K562 (cell line): ENCODE results near the gene SHB. TPM values are rescaled to one million over a fixed set of nuclear protein-coding genes. Genes with fewer than 3 reads are reported as not detected.

Experiments used
- BMI1 ChIP-seq: fragments of 150-350 bp; IDR thresholded peaks from 2 replicates; pipeline ENCODE4 v1.6.1; 2014; ENCODE audit warnings: low read length
- CAMTA2 ChIP-seq: fragments of 250-450 bp; sonication (Bioruptor Pico); conservative IDR thresholded peaks from 2 replicates; pipeline ENCODE4 v1.5.1; 2022
- CCNT2 ChIP-seq: IDR thresholded peaks from 2 replicates; pipeline ENCODE4 v1.6.1; 2011; ENCODE audit warnings: borderline replicate concordance, low read depth, mild to moderate bottlenecking, moderate library complexity, mixed read lengths, low read length; ENCODE audit not compliant: insufficient read length; ENCODE audit errors: extremely low read depth
- KLF1 ChIP-seq: fragments of 450-650 bp; IDR thresholded peaks from 2 replicates; pipeline ENCODE4 v1.6.1; 2016; ENCODE audit warnings: missing genetic modification characterization, missing compliant biosample characterization
- MAZ ChIP-seq, 2 experiments: fragments of 450-650 bp in 1 of 2; sonication (generic) in 1 of 2; formaldehyde crosslinking; IDR thresholded peaks in 1 of 2; conservative IDR thresholded peaks in 1 of 2; 2 replicates each; pipeline versions ENCODE4 v1.4.0 to v1.5.0; 2020; ENCODE audit warnings: mild to moderate bottlenecking in 1 of 2, missing genetic modification reagents in 1 of 2
- NCOA4 ChIP-seq: fragments of 450-650 bp; IDR thresholded peaks from 2 replicates; pipeline ENCODE4 v1.6.1; 2018; ENCODE audit warnings: mild to moderate bottlenecking; ENCODE audit not compliant: partially characterized antibody
- PHF8 ChIP-seq: fragments of 200-600 bp; sonication (generic); IDR thresholded peaks from 2 replicates; pipeline ENCODE4 v1.6.1; 2012; ENCODE audit warnings: mixed run types, mild to moderate bottlenecking, inconsistent platforms, low read length, moderate library complexity, borderline replicate concordance
- POLR2G ChIP-seq: fragments of 200-400 bp; formaldehyde crosslinking; IDR thresholded peaks from 2 replicates; pipeline ENCODE4 v1.6.1; 2017; ENCODE audit warnings: low read depth, mild to moderate bottlenecking, antibody characterized with exemption, low read length, moderate library complexity
- PURB ChIP-seq: sonication (generic); formaldehyde crosslinking; IDR thresholded peaks from 2 replicates; pipeline ENCODE4 v1.9.0; 2021; ENCODE audit warnings: low read depth, mild to moderate bottlenecking, missing genetic modification reagents
- SMAD4 ChIP-seq: fragments of 250-450 bp; sonication (Bioruptor Pico); conservative IDR thresholded peaks from 2 replicates; pipeline ENCODE4 v1.8.0; 2021; ENCODE audit warnings: inconsistent platforms, mild to moderate bottlenecking, moderate library complexity
- SUPT5H ChIP-seq: fragments of 450-650 bp; IDR thresholded peaks from 2 replicates; pipeline ENCODE4 v1.6.1; 2016
- TBL1XR1 ChIP-seq, 2 experiments: IDR thresholded peaks; 2 replicates each; pipeline ENCODE4 v1.6.1; 2012; ENCODE audit warnings: improper control_type of control experiment in 2 of 2, low read length in 2 of 2, mild to moderate bottlenecking in 1 of 2
- YY1 ChIP-seq, 3 experiments: IDR thresholded peaks; 2 replicates each; pipeline ENCODE4 v1.6.1; 2011; ENCODE audit warnings: low read length in 2 of 3, mild to moderate bottlenecking in 2 of 3, moderate library complexity in 2 of 3, borderline replicate concordance in 1 of 3, control low read depth in 1 of 3, low read depth in 1 of 3; ENCODE audit not compliant: insufficient read depth in 3 of 3, insufficient replicate concordance in 2 of 3, control insufficient read depth in 1 of 3, insufficient read length in 1 of 3; ENCODE audit errors: extremely low read depth in 1 of 3
- ZFX ChIP-seq: sonication (generic); formaldehyde crosslinking; IDR thresholded peaks from 2 replicates; pipeline ENCODE4 v1.8.0; 2022; ENCODE audit warnings: mild to moderate bottlenecking, missing genetic modification reagents, moderate library complexity
- ZNF717 ChIP-seq: fragments of 250-450 bp; sonication (Bioruptor Pico); IDR thresholded peaks from 2 replicates; pipeline ENCODE4 v1.5.0; 2021
- polyA plus RNA-seq, 8 experiments: library from polyadenylated mRNA; depleted of rRNA in 4 of 8; stranded (reverse) in 5 of 8; unstranded in 3 of 8; fragments of >200 nt; fragmentation: Nextera tagmentation in 2 of 8; fragmentation: Illumina TruSeq in 1 of 8; extraction: Ambion mirVana in 2 of 8; extraction: Trizol in 1 of 8; gene quantifications; 2 replicates each; pipeline versions ENCODE4 v1.2.1 to v1.2.3, GENCODE V29; 2011 to 2014; ENCODE audit warnings: inconsistent platforms in 1 of 8, missing spikeins in 1 of 8
- total RNA-seq, 7 experiments: library from RNA; depleted of rRNA in 6 of 7; stranded (reverse); fragments of >200 nt in 6 of 7; fragmentation: Illumina TruSeq in 2 of 7; extraction: Trizol in 2 of 7; gene quantifications; 2 replicates each; pipeline versions ENCODE4 v1.2.1 to v1.2.3, GENCODE V29; 2011 to 2021; ENCODE audit warnings: low replicate concordance in 1 of 7
- TF ChIP-seq, protein P1 (sequence below), 3 experiments: fragments of 200-800 bp in 1 of 3; sonication (Bioruptor generic) in 1 of 3; sonication (generic) in 1 of 3; formaldehyde crosslinking in 1 of 3; IDR thresholded peaks; 2 replicates each; pipeline versions ENCODE4 v1.6.1 to v1.8.0; 2016 to 2022; ENCODE audit warnings: mild to moderate bottlenecking in 2 of 3, missing compliant biosample characterization in 2 of 3, missing genetic modification characterization in 2 of 3, missing genetic modification reagents in 1 of 3
- TF ChIP-seq, protein P2 (sequence below): fragments of 450-650 bp; IDR thresholded peaks from 2 replicates; pipeline ENCODE4 v1.6.1; 2016; ENCODE audit warnings: borderline replicate concordance
- TF ChIP-seq, protein P3 (sequence below), 2 experiments: fragments of 450-650 bp in 1 of 2; sonication (generic) in 1 of 2; formaldehyde crosslinking; conservative IDR thresholded peaks; 2 replicates each; pipeline versions ENCODE4 v1.4.0 to v1.8.1; 2020 to 2022; ENCODE audit warnings: mild to moderate bottlenecking in 1 of 2, missing genetic modification reagents in 1 of 2
- TF ChIP-seq, protein P4 (sequence below): fragments of 250-450 bp; sonication (Bioruptor Pico); IDR thresholded peaks from 2 replicates; pipeline ENCODE4 v1.4.0; 2020; ENCODE audit warnings: mild to moderate bottlenecking

Gene SHB
- total and polyA plus RNA-seq, 9 of the 15 experiments (the other 6 are each of a cell fraction or from before 2014, with no cell fraction given), result 0.78 to 16.0 (median 5.3) TPM

- TF ChIP-seq, protein P1, sequence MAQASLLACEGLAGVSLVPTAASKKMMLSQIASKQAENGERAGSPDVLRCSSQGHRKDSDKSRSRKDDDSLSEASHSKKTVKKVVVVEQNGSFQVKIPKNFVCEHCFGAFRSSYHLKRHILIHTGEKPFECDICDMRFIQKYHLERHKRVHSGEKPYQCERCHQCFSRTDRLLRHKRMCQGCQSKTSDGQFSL (CRISPR knock-in tag; IDR thresholded peaks at IDR 0.05), result no peak
- TF ChIP-seq, protein P1 (tag; IDR thresholded peaks at IDR 0.05), result 0 out of 4 replicates have a peak, but pooled peaks of 1 of the 2 experiments have one; percentile 17
- 0 out of 4 replicates have a peak, but pooled peaks of 1 of the 2 experiments have one; percentile 22 for TF ChIP-seq TBL1XR1 (IDR thresholded peaks at IDR 0.05; ENCODE audit: low read length in 2 of 2)
- TF ChIP-seq ZFX (CRISPR knock-in tag), result peak; percentile 47
- no peak for TF ChIP-seq ZNF717 (CRISPR knock-in tag)
- peak; percentile 55 for TF ChIP-seq SMAD4 (CRISPR knock-in tag)
- TF ChIP-seq, protein P2, sequence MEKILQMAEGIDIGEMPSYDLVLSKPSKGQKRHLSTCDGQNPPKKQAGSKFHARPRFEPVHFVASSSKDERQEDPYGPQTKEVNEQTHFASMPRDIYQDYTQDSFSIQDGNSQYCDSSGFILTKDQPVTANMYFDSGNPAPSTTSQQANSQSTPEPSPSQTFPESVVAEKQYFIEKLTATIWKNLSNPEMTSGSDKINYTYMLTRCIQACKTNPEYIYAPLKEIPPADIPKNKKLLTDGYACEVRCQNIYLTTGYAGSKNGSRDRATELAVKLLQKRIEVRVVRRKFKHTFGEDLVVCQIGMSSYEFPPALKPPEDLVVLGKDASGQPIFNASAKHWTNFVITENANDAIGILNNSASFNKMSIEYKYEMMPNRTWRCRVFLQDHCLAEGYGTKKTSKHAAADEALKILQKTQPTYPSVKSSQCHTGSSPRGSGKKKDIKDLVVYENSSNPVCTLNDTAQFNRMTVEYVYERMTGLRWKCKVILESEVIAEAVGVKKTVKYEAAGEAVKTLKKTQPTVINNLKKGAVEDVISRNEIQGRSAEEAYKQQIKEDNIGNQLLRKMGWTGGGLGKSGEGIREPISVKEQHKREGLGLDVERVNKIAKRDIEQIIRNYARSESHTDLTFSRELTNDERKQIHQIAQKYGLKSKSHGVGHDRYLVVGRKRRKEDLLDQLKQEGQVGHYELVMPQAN, result peak; percentile 36; the same call in 1 of the 2 replicates
- 0 out of 2 replicates have a peak, but pooled peaks have one; percentile 31 for TF ChIP-seq BMI1
- TF ChIP-seq PURB (CRISPR knock-in tag), result no peak
- peak in 2 of 3 experiments; percentile 31 to 34 for TF ChIP-seq YY1 (IDR thresholded peaks at IDR 0.05; ENCODE audit: borderline replicate concordance in 1 of 3, control insufficient read depth in 1 of 3, extremely low read depth in 1 of 3, insufficient read depth in 3 of 3, insufficient read length in 1 of 3, insufficient replicate concordance in 2 of 3, low read depth in 1 of 3, low read length in 2 of 3)
- TF ChIP-seq MAZ (CRISPR knock-in tag; conservative IDR thresholded peaks at IDR 0.05 in 1 of 2, IDR thresholded peaks at IDR 0.05 in 1 of 2), result peak in 1 of 2 experiments; percentile 80; a peak in 2 of 4 replicates
- TF ChIP-seq CCNT2, result peak; percentile 69
- peak; percentile 55; the same call in 1 of the 2 replicates for TF ChIP-seq SUPT5H
- TF ChIP-seq PHF8, result peak; percentile 90
- peak; percentile 92 for TF ChIP-seq KLF1 (tag)
- TF ChIP-seq NCOA4, result no peak
- 0 out of 2 replicates have a peak, but pooled peaks have one; percentile 37 for TF ChIP-seq CAMTA2 (CRISPR knock-in tag)
- TF ChIP-seq, protein P3, sequence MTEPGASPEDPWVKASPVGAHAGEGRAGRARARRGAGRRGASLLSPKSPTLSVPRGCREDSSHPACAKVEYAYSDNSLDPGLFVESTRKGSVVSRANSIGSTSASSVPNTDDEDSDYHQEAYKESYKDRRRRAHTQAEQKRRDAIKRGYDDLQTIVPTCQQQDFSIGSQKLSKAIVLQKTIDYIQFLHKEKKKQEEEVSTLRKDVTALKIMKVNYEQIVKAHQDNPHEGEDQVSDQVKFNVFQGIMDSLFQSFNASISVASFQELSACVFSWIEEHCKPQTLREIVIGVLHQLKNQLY (CRISPR knock-in tag; conservative IDR thresholded peaks at IDR 0.05), result 0 out of 4 replicates have a peak, but pooled peaks have one; percentile 29 to 38
- TF ChIP-seq POLR2G, result peak; percentile 95
- TF ChIP-seq, protein P4, sequence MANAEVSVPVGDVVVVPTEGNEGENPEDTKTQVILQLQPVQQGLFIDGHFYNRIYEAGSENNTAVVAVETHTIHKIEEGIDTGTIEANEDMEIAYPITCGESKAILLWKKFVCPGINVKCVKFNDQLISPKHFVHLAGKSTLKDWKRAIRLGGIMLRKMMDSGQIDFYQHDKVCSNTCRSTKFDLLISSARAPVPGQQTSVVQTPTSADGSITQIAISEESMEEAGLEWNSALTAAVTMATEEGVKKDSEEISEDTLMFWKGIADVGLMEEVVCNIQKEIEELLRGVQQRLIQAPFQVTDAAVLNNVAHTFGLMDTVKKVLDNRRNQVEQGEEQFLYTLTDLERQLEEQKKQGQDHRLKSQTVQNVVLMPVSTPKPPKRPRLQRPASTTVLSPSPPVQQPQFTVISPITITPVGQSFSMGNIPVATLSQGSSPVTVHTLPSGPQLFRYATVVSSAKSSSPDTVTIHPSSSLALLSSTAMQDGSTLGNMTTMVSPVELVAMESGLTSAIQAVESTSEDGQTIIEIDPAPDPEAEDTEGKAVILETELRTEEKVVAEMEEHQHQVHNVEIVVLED (CRISPR knock-in tag), result peak; percentile 34; the same call in 1 of the 2 replicates
Measured at GRCh38 chr9:38068701-38069628, at the start of gene SHB (continued).
